ENCODE measurements around the gene COQ4. TPM values are rescaled to one million over a fixed set of nuclear protein-coding genes. Genes with fewer than 3 reads are reported as not detected.

Gene COQ4
- polyA plus RNA-seq, result 46.4 and 53.8 TPM in 2 replicates

DNA sequence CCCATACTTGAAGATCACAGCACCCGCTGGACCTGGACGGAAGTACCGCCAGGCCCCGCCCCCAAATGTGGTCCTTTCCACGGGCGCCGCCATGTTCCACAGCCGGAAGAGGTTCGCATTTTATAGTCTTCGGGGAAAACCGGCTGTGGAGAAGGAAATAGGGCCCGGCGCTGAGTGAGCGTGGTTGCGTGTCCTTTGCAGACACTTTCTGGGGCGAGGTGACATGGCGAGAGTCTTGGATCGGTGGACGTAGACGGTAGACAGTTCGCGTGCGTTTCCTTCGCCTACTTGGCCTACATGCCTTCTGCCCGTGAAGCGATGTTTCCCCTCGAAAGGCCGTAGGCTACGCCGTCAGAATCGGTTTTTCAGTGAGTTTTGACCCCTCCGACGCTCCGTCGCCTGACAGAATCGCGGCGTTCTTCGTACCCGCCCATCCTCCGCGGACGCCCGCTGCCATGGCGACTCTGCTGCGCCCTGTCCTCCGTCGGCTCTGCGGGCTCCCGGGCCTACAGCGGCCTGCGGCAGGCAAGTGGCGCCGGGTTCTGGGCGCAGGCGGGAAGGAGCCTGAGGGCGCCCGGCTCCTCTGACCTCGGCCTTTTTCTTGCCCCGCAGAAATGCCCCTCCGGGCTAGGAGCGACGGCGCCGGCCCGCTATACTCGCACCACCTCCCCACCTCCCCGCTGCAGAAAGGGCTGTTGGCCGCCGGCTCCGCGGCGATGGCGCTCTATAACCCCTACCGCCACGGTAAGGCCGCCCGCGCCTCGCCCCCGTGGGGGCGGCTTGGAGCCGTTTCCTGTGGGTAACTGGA lies at the start of gene COQ4, which contains the start of gene TRUB2:
Gene COQ4, plus strand, starts transcription at position 436 of the 808 bp plus-strand sequence. Its CDS starts 20 bp downstream, at position 456.
Gene TRUB2, minus strand, starts transcription at position 44 of the 808 bp plus-strand sequence. Its CDS starts 39 bp downstream, at position 5.

DNA sequence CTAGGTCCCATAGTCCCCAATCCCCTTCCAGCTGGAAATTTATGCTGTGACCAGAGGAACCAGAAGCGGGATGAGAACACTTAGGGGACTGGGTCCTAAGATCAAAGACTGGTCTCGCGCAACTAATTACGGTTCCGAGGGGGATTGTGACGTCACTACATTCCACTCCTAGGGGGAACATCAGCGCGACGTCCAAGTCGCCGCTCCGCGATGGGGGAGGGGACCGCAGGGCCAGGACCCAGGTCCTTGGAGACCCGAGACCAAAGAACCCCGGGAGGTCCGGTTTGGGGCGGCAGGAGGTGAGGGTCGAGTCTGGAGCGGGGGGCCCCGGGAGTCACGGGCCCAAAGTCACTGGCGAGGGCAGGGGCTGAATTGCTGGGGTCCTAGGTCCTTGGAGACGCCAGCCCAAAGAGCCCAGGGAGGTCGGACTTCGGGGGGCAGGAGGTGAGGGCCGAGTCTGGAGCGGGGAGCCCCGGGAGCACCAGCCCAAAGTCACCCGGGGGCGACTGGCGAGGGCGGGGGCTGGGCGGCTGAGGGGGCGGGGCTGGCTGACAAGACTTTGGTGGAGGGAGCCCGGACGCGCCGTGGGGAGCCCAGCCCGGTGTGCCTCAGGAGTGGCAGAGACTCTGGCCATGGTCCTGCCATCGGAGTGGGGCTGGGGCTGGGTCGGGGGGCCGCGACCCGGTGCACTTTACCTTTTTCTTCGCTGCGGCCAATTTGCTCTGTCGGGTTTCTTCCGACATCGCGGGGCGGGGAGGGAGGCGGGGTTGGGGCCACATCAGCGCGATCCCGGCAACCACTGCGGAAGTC lies 47.2 kb upstream of the COQ4 start, which contains the start of gene GOLGA2:
Gene GOLGA2, minus strand, starts transcription at position 810 of the 810 bp plus-strand sequence. Its CDS starts 31 bp downstream, at position 779.

DNA sequence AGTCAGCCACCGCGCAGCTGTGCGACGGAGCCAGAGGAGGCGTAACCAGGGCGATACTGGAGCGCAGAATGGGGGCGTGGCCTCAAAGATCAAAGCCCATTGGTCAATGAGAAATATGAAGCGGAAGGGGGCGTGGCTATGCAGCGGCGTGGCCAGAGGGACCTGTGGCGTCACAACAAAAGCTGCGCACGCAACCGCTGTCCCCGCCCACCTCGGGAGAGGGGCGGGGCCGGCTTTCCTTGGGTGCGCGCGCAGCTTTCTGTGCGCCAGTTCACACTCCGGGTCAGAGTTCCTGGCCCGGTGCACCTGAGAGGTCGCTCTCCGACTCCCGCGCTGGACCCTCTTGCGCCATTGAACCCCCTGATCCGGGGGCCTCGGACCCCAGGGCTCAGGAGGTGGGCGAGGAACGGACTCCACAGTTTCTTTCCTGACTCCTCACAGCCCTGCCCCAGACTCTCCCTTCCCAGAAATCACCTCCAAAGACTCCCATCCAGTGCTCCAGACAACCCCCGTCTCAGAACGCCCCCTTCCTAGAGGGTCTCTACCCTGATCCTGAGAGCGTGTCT lies 46.5 kb upstream of the COQ4 start, which contains the start of gene SWI5:
Gene SWI5, plus strand, starts transcription at position 269 of the 566 bp plus-strand sequence.

GRCh38 chr9:128339761-128340690 lies 17.4 kb downstream of the COQ4 start, which contains the start of gene SLC27A4:
SLC27A4 (plus strand) TSS chr9:128340527; CDS start chr9:128343133, 2,606 bp downstream.

GRCh38 chr9:128370752-128371629 lies 48.4 kb downstream of the COQ4 start, which contains the start of gene URM1:
URM1 (plus strand) TSS chr9:128371374; CDS start chr9:128371381, 7 bp downstream.

Other genes starting within 250 kb of the COQ4 start
- 6.8 and 6.9 TPM in 2 replicates for gene PTGES2, start 195.1 kb upstream of the COQ4 start, polyA plus RNA-seq
- not detected in 2 replicates for gene LCN2, start 173.4 kb upstream of the COQ4 start, polyA plus RNA-seq
- 10.5 and 53.4 TPM in 2 replicates for gene BBLN, start 162.6 kb upstream of the COQ4 start, polyA plus RNA-seq
- gene CIZ1, start 131.3 kb upstream of the COQ4 start, polyA plus RNA-seq, result 21.3 and 22.2 TPM in 2 replicates
- 35.0 and 55.1 TPM in 2 replicates for gene DNM1, start 119.5 kb upstream of the COQ4 start, polyA plus RNA-seq
- gene GOLGA2, start 46.8 kb upstream of the COQ4 start, polyA plus RNA-seq, result 33.1 and 34.8 TPM in 2 replicates
- gene SWI5, start 46.6 kb upstream of the COQ4 start, polyA plus RNA-seq, result 31.8 and 33.4 TPM in 2 replicates
- 1.9 and 9.7 TPM in 2 replicates for gene TRUB2, start 392 bp upstream of the COQ4 start, polyA plus RNA-seq
- 10.0 and 14.7 TPM in 2 replicates for gene SLC27A4, start 17.7 kb downstream of the COQ4 start, polyA plus RNA-seq
- gene URM1, start 48.5 kb downstream of the COQ4 start, polyA plus RNA-seq, result 5.7 and 7.6 TPM in 2 replicates
- 0.14 and 1.6 TPM in 2 replicates for gene CERCAM, start 98.0 kb downstream of the COQ4 start, polyA plus RNA-seq
- gene ODF2, start 133.2 kb downstream of the COQ4 start, polyA plus RNA-seq, result 9.2 and 12.3 TPM in 2 replicates
- gene GLE1, start 181.9 kb downstream of the COQ4 start, polyA plus RNA-seq, result 8.3 and 13.0 TPM in 2 replicates
- gene SPTAN1, start 229.7 kb downstream of the COQ4 start, polyA plus RNA-seq, result 685 and 889 TPM in 2 replicates

Measured in Purkinje cell (primary cell).